HG02840 (cell line): ENCODE measurements around the gene NCOA1.
"Not testable (repeated sequence)": the region's sequence is repeated elsewhere in the genome, so short reads cannot be mapped to it uniquely, and the experiment has no call there.

Source experiments
- ATAC-seq: cut with Tn5 transposase; IDR thresholded peaks from one replicate; pipeline ENCODE4 v1.9.1; 2021; ENCODE audit warnings: mild to moderate bottlenecking, moderate library complexity, moderate number of reproducible peaks; ENCODE audit not compliant: unreplicated experiment, low FRiP score

Gene NCOA1

DNA sequence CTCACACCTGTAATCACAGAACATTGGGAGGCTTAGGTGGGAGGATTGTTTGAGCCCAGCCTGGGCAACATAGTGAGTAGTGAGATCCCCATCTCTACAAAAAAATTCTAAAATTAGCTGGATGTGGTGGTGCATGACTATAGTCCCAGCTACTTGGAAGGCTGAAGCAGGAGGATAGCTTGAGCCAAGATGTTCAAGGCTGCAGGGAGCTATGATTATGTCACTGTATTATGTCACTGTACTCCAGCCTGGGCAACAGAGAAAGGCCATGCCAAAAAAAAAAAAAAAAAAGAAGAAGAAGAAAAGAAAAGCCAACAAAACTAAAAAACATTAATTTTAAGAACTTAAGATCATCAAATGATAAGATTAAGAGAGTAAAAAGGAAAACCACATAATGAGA is 17.4 kb upstream of the NCOA1 start:
- no peak for ATAC-seq

DNA sequence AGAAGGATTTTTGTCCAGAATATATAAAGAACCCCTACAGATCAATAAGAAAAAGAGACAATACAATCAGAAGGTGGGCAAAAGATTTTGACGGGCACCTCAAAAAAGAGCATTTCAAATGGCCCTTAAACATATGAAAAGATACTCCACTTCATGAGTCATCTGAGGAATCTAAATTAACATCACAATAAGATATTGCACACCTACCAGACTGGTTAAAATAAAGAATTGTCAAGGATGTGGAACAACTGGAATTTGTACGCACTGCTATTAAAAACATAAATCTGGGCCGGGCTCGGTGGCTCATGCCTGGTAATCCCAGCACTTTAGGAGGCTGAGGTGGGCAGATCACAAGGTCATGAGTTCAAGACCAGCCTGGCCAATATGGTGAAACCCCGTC is 17.0 kb upstream of the NCOA1 start:
- ATAC-seq: no peak

DNA sequence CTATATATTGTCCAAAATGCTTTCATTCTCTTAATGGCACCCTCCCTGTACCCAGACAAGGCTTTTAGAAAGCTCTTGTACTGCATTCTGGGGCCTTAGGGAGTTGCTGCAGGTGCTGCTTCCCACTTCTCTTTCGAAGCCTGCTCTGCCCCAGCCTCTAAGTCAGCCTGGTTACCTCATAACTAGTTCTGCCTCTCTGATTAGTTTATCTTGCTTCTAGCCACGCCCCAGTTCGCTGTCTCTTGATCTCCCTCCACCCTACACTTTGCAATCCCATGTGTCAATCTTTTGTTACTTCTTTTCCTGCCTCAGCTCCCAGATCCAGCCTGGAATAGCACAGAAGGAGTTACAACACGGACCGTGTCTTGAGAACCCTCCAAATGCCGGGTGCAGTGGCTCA is 13.8 kb upstream of the NCOA1 start:
- no peak for ATAC-seq

DNA sequence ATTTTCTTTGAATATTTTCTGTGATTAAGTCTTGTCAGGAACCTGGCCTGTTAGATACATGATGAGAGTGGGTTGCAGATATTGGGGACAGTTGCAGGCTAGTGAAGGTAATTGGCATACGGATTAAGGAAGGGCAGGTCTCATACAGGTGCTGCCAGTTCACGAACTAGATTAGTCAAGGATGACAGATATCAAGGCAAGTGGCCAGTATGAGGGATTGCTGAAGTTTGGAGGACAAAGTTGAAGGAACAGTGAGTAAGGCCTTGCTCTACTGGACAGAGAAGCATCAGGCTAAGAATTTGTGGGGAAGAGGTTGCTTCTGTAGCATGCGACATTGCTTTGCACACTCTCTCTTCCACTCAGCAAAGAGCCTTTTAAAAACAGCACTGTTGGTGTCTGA is 12.8 kb upstream of the NCOA1 start:
- ATAC-seq: no peak

DNA sequence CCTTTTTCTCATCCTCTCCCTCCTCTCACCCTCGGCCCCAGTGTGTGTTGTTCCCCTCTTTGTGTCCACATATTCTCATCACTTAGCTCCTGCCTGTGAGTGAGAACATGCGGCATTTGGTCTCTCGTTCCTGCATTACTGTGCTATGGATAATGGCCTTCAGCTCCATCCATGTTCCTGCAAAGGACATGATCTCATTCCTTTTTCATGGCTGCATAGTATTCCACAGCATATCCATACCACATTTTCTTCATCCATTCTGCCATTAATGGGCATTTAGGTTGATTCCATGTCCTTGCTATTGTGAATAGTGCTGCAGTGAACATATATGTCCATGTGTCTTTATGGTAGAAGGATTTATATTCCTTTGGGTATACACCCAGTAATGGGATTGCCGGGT is 10.8 kb upstream of the NCOA1 start:
- ATAC-seq: no peak

DNA sequence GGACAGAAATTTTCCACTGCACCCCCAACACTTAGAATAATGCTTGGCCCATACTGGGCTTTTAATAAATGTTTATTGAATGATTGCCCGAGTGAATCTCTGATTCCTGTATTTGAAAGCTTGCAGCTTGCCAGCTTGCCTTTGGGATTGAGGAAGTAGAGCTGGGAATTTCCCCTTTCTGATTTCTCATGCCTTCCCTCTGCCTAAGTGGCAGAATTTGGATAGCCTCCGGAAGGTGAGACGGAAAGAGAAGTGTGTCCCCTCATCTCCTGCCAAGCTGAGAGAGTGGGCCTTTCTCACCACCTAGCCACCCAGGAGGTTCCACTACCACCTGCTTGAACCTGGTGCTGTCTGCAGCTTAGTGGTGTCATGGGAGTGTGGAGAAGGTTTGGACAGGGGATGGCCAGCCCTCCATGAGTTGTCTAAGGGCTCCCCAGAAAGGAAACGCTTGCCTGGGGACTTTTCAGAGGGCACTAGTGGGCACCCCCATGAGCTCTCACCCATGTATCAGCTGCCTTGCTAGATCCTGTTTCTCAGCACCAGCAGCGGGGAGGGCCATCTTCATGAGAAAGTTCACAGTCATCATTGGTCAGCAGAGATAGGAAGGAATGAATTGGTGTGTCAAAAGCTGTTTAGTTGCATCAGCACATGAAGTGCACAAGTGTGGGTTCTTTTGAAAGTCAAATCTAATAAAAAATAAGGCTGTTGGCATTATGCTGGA is 8.6 kb upstream of the NCOA1 start:
- ATAC-seq: no peak

DNA sequence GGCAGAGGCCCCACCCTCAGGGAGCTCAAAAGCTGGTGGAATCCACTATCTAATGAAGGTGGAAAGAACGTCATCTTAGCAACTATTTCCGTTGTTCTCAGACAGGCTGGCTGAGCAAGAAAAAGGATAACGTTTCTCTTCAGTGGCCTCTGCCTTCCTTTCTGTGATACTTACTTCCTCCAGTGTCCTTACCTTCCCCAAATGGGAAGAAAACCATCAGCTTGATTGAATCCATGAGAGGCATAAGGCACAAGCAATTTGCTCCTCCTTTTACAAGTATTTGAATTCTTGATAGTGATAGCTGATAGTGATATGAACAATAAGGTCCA is 8.1 kb upstream of the NCOA1 start:
- no peak for ATAC-seq

DNA sequence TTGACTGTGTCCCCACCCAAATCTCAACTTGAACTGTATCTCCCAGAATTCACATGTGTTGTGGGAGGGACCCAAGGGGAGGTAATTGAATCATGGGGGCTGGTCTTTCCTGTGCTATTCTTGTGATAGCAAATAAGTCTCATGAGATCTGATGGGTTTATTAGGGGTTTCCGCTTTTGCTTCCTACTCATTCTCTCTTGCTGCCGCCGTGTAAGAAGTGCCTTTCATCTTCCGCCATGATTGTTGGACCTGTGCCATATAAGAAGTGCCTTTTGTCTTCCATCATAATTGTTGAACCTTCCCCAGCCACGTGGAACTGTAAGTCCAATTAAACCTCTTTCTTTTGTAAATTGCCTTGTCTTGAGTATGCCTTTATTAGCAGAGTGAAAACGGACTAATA is 6.4 kb upstream of the NCOA1 start:
- not testable (repeated sequence) for ATAC-seq

DNA sequence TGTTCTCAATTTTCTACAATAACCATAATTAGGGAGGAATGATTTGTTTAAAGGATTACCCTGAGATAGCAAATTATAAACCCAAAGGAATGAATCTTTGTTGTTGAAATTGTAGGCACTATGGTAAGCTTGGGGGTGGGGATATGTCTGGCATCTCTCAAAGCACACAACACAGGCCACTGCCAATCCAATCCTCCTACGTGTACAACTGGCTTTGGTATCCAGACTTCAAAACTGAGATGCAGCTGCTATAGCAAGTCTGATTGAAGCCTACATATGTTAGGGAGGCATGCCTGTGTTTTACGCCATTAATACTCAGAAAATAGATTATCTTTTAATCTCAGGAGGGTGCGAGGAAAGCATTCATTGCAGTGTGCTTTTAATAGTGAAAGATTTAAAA is 5.9 kb upstream of the NCOA1 start:
- no peak for ATAC-seq

DNA sequence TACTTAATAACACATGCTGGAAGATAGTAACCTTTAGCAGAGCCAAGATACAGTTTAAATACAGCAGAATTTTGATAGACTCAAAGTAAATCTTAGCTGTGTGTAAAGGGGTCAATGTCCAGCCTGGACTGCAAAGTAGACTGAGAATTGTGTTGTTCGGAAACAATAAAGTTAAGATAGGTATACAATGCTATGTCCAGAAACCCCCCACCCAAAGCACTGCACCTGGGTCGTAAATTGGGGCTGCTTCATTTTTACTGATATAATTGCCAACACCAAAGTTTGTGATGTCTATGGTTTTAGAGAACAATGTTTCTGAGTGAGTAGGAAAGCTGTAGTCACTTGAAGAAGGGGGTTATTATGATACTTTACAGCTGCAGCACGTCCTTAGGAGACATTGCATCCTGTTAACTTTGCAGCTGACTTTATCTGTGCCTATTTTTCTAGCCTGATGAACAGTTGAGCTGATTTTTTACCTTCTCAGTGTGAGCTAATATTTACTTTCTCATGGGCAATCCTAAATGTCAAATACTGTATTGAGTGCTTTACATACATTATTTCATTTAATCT is 4.3 kb upstream of the NCOA1 start:
- no peak for ATAC-seq

DNA sequence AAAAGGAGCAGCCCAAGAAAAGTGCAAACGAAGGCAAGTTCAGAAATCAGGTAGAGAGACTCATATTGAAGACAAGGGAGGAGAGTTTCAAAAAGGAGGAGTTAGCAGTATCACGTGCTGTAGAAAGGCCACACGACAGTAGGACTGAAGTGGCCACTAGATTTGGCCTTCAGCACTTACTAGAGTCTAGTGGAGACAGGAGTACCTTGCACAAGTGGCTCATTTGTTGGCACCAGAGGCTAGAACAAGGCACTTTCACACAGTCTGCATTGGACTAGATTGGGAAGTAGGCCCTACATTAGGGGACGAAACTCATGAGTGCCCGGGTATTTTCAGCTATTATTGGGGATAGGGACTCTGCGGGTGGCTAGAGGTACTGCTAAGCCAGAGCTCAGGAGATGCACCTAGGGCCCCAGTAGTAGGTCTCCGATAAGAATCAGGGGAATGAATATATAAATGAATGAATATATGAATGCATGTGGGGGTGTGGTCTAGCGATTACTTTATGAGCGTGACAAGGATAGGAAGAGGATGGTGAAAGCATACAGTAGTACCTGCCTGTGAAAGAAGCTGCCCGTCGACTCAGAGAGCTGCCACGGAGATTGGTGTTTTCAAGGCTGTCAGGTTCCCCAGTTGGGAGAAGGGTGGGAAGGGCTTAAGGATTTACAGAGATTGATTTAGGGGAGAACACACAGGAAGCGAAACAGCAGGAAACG is 1.4 kb upstream of the NCOA1 start:
- no peak for ATAC-seq

DNA sequence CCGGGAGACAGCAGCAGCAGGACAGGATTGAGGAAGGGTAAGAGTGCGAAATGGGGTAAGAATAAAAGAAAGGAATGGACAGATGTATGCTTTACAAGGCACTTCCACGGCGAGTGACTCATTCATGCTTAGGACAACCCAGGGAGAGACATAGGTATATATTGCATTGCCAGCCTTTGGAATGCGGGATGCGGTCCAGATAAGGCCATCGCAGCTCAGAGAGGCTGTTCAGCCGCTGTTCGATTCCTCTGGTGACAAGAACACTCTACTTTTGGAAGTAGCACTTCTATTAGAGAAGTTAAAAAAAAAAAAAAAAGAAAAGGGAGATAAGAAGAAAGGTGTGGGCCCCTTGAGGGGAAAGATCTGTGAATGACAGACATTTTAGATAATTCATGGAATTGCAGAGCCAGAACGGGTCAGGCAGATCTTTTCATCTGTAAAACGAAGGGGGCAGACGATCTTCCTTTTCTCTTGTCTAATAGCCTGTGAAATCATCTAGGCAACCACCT is 819 bp upstream of the NCOA1 start:
- no peak for ATAC-seq

DNA sequence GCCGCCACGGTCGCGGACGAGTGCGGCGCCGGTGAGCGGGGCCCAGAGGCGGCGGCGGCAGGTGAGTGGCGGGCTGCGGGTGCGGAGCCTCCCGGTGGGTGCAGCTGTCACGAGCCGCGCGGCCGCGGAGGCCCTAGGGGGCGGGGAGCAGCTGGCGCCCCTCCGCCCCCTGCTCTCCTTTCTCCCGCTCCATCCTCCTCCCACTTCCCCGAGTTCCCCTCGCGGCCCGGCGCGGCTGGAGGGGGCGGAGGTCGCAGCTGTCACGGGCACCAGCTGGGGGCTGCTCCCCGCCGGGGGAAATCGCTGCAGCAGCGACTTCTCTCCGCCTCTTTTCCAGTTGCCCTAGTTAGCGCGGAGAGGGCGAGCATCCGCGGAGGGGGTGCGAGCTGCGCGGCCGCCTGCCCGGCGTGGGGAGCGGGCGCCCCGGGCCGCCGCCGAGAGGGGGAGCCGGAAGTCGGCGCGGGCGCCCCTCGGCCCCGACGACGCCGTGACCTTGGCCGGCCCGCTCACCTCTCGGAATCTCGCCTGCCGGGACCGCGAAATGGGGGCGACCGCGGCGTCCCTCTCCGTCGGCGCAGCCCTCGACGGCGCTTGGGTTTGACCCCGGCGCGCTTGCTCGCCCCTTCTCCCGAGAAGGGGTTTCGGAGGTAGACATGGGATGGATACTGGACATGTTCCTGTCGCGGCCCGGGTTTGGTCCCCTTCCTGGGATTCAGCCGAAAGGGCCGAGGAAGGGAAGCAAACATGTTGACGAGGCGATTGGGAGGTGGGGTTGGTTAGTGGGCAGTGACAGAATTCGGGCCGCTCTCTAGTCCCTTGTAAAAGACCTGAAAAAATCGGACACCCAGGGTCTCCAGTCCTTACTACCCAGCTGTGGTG is 727 bp downstream of the NCOA1 start:
- peak; percentile 37 for ATAC-seq

DNA sequence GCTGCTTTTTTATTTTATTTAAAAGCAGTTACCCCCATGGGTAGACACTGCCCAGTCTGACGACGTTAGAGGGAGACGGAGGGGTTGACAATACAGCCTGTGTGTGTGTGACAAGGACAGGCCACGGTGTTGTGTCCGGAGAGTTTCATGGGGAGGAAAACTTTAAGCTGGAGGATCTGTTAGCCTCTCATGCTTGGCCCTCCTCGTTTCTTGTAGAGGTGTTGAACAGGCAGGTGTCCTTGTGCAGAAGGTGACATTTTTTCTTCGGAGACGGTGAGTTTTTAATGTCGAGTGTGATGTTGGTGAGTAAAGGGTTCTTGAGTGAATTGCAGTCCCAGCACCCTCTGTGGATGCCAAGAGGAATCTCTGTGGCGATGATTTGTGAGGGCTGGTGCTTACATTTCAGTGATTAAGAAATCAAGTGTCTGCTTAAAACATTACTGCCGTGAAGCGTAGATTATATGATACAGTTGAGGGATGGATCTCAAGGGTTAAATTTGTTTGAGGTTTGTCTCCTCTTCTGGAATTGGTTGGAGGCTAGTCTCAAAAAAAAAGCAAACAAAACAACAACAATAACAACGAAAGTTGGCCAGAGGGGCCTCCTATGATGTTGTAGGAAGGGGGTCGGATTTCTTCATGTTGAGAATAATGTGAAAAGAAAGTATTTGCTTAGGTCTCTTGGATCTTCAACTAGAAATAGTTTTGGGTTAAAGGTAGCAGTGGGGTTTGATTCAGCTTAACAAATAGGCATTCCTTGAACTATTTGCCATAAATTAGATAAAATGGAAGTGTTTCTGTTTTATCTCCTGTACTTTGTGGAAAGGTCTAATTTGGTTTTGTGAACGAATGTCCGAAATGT is 1.6 kb downstream of the NCOA1 start:
- no peak for ATAC-seq

DNA sequence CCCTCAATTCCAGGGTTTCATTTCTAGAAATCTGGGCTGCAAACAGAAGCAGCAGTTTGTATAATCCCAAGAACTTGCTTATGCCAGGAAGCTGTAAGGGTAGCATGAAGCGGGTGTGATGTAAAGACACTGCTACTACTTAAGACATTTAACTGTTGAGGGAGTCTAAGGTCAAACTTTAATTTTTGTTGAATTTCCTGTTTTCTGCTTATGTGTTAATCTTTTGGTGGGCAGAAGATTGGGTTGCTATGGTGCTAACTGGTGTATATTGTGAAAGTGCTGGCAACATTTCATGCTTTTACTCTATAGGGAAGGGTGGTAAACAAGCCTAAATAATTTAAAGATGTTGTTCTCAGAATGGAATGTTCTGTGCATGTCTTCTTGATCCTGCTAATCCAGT is 2.7 kb downstream of the NCOA1 start:
- no peak for ATAC-seq

DNA sequence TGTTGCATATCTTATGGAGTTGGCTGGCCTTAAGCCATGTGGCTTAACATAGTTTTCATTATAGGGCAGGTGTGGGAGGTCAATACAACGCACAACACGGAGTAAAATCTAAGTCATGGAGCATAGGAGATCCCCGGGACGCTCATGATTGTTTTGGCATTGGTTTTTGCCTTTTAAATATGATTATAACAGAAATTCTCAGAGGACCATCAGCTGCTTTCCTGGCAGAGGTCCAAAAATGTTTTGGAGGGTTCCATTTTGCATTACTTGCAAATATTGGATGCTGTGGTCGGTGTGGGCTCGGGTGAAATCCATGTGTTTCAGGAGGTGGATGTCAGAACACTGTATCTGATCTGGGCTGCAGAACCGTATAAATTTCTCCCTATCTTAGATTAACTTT is 3.4 kb downstream of the NCOA1 start:
- ATAC-seq: no peak

DNA sequence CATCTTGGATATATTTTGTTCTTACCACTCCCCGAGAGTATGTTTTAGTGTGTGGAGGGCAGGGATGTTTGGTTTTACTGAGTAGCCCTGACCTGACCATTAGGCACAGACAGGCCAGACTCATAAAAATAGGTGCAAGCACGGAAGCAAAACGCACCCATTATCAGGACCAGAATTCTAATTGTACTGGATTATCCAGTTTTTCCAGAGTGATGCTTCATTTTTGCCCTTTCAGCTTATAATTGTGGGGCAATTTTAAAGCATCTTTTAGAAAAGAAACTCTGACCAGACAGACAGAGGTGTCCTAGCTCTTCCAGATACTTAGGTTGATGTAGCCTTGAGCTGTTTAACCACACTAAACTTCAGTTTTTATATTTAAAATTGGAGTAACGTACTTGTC is 4.4 kb downstream of the NCOA1 start:
- no peak for ATAC-seq

DNA sequence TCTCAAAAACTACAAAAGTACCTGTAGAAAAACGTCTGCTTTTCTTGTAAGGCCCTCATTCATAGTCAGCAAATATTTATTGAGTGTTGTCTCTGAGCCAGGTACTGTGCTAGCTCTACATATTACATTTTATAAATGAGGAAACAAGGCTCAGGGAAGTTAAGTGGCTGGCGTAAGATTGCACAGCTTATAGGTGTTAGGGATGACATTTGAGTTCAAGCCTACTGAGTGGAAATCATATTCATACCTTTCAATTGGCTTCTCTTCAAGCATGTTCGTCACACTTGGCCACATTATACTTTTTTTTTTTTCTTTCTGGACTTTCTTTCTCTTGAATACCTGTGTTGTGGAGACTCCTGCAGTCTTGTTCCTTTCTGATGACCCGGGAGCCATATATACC is 5.9 kb downstream of the NCOA1 start:
- no peak for ATAC-seq

DNA sequence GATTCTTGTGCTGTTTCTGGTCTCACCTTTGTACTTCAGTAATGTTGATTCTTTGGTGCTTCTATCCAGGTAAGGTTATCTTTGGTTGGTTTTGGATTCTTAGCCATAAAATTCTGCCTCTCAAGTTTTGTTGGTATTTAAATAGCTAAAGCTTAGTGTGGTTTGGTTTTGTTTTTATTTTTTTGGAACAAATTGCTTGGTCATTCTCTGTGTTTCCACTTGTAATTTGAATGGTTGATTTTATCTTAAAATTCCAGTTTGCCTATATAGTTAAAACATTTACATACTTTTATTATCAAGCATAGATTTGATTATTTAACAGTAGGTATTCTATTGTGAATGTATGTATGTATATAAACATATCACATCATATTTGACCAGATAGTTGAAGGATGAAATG is 6.6 kb downstream of the NCOA1 start:
- no peak for ATAC-seq

DNA sequence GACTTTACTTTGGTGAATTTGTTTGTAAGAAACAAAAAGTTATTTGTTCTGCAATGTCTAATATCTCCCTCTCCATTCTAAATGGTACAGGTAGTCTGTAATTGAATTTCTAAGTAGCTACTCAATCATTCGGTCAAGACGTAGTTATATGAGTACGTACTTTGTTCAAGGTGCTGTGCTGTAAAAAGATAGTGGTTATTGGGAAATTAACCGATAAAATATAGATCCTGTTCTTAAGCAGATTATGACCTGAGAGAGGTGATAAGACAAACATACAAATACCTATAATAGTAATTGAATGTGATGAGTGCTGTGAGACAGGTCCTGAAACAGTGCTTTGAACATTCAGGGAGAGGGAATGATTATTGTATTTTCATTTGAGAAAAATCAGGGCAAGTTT is 7.1 kb downstream of the NCOA1 start:
- ATAC-seq: no peak
